ENCODE measurements around the gene MXD4. TPM values are rescaled to one million over a fixed set of nuclear protein-coding genes. Genes with fewer than 3 reads are reported as not detected.
A peak's percentile ranks its signal among the peaks of the same experiment; 100 is the strongest.

The MXD4 gene
- total and polyA plus RNA-seq, 9 of the 15 experiments (the other 6 are each of a cell fraction or from before 2014, with no cell fraction given), result 0.06 to 13.5 (median 5.9) TPM

DNA sequence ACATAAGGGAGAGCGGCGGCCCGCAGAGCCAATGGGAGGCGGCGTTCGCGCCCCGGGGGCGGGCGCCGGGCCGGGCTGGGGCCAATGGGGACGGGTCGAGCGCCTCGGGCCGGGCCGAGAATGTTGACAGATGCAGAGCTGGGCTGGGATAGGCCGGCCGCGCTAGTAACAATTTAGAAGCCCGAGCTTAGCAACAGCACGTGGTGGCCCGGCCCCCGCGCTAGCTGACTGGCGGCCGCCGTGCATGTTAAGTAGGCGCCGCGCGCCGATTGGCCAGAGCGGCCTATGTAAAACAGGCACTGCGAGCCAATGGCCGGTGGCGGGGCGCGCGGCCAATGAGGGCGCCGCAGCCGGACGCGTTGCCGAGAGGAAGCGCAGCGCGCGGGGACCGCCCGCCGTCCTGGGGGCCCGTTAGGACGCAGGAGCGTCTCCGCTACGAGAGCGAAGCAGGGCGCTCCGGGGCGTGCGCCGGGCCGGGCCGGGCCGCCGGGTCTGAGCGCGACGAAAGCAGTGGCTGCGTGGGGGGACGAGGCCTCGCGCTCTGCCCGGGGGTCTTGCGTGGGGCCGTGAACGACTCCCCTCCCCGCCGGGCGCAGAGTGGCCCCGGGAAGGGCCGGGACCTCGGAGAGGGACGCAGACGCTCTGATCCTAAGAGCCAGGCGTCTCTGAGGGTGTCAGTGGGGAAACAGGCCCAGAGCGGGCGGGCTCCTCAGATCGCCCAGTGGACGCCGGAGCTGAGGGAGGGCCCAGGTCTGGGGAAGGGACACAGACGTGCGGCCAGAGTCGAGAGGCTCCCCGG lies 435 bp upstream of the MXD4 start (continued):
- TF ChIP-seq, protein P1, sequence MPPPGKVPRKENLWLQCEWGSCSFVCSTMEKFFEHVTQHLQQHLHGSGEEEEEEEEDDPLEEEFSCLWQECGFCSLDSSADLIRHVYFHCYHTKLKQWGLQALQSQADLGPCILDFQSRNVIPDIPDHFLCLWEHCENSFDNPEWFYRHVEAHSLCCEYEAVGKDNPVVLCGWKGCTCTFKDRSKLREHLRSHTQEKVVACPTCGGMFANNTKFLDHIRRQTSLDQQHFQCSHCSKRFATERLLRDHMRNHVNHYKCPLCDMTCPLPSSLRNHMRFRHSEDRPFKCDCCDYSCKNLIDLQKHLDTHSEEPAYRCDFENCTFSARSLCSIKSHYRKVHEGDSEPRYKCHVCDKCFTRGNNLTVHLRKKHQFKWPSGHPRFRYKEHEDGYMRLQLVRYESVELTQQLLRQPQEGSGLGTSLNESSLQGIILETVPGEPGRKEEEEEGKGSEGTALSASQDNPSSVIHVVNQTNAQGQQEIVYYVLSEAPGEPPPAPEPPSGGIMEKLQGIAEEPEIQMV (tag; conservative IDR thresholded peaks at IDR 0.05; ENCODE audit: low read depth), result no peak
- peak; percentile 69; the same call in 1 of the 2 replicates for TF ChIP-seq RAD51 (IDR thresholded peaks at IDR 0.05; ENCODE audit: borderline replicate concordance, low read depth)
- TF ChIP-seq DDX20 (tag; IDR thresholded peaks at IDR 0.05; ENCODE audit: low read depth), result no peak
- no peak for TF ChIP-seq ARHGAP35 (IDR thresholded peaks at IDR 0.05; ENCODE audit: partially characterized antibody)
- TF ChIP-seq ZNF79 (CRISPR knock-in tag; IDR thresholded peaks at IDR 0.05; ENCODE audit: low read depth), result no peak
- TF ChIP-seq, protein P2, sequence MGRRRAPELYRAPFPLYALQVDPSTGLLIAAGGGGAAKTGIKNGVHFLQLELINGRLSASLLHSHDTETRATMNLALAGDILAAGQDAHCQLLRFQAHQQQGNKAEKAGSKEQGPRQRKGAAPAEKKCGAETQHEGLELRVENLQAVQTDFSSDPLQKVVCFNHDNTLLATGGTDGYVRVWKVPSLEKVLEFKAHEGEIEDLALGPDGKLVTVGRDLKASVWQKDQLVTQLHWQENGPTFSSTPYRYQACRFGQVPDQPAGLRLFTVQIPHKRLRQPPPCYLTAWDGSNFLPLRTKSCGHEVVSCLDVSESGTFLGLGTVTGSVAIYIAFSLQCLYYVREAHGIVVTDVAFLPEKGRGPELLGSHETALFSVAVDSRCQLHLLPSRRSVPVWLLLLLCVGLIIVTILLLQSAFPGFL (CRISPR knock-in tag; IDR thresholded peaks at IDR 0.05), result no peak
- TF ChIP-seq, protein P3, sequence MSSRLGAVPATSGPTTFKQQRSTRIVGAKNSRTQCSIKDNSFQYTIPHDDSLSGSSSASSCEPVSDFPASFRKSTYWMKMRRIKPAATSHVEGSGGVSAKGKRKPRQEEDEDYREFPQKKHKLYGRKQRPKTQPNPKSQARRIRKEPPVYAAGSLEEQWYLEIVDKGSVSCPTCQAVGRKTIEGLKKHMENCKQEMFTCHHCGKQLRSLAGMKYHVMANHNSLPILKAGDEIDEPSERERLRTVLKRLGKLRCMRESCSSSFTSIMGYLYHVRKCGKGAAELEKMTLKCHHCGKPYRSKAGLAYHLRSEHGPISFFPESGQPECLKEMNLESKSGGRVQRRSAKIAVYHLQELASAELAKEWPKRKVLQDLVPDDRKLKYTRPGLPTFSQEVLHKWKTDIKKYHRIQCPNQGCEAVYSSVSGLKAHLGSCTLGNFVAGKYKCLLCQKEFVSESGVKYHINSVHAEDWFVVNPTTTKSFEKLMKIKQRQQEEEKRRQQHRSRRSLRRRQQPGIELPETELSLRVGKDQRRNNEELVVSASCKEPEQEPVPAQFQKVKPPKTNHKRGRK (tag; IDR thresholded peaks at IDR 0.05), result no peak
- peak; percentile 87 for TF ChIP-seq BHLHE40 (IDR thresholded peaks at IDR 0.05; ENCODE audit: low read length)
- TF ChIP-seq, protein P4, sequence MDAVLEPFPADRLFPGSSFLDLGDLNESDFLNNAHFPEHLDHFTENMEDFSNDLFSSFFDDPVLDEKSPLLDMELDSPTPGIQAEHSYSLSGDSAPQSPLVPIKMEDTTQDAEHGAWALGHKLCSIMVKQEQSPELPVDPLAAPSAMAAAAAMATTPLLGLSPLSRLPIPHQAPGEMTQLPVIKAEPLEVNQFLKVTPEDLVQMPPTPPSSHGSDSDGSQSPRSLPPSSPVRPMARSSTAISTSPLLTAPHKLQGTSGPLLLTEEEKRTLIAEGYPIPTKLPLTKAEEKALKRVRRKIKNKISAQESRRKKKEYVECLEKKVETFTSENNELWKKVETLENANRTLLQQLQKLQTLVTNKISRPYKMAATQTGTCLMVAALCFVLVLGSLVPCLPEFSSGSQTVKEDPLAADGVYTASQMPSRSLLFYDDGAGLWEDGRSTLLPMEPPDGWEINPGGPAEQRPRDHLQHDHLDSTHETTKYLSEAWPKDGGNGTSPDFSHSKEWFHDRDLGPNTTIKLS (IDR thresholded peaks at IDR 0.05; ENCODE audit: borderline replicate concordance, low read depth), result no peak
- TF ChIP-seq, protein P5, sequence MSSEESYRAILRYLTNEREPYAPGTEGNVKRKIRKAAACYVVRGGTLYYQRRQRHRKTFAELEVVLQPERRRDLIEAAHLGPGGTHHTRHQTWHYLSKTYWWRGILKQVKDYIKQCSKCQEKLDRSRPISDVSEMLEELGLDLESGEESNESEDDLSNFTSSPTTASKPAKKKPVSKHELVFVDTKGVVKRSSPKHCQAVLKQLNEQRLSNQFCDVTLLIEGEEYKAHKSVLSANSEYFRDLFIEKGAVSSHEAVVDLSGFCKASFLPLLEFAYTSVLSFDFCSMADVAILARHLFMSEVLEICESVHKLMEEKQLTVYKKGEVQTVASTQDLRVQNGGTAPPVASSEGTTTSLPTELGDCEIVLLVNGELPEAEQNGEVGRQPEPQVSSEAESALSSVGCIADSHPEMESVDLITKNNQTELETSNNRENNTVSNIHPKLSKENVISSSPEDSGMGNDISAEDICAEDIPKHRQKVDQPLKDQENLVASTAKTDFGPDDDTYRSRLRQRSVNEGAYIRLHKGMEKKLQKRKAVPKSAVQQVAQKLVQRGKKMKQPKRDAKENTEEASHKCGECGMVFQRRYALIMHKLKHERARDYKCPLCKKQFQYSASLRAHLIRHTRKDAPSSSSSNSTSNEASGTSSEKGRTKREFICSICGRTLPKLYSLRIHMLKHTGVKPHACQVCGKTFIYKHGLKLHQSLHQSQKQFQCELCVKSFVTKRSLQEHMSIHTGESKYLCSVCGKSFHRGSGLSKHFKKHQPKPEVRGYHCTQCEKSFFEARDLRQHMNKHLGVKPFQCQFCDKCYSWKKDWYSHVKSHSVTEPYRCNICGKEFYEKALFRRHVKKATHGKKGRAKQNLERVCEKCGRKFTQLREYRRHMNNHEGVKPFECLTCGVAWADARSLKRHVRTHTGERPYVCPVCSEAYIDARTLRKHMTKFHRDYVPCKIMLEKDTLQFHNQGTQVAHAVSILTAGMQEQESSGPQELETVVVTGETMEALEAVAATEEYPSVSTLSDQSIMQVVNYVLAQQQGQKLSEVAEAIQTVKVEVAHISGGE (CRISPR knock-in tag; IDR thresholded peaks at IDR 0.05), result peak in 1 of 3 experiments; percentile 52; a peak in 2 of 6 replicates
- TF ChIP-seq ZKSCAN8 (CRISPR knock-in tag; IDR thresholded peaks at IDR 0.05), result no peak
- TF ChIP-seq NR3C1 (CRISPR knock-in tag; IDR thresholded peaks at IDR 0.05), result no peak

Data from K562 (cell line).